HepG2 (cell line): ENCODE data around the gene SPATA33. TPM values are rescaled to one million over a fixed set of nuclear protein-coding genes. Genes with fewer than 3 reads are reported as not detected.
A peak's percentile ranks its signal among the peaks of the same experiment; 100 is the strongest.

ENCODE experiments used
- BCLAF1 ChIP-seq: fragments of 450-650 bp; IDR thresholded peaks from 2 replicates; pipeline ENCODE4 v1.6.1; 2017; ENCODE audit warnings: mild to moderate bottlenecking
- ETS1 ChIP-seq: sonication (generic); formaldehyde crosslinking; IDR thresholded peaks from 2 replicates; pipeline ENCODE4 v1.4.0; 2020; ENCODE audit warnings: missing genetic modification reagents
- KMT2B ChIP-seq: IDR thresholded peaks from 2 replicates; pipeline ENCODE4 v1.6.1; 2016; ENCODE audit warnings: missing genetic modification reagents, missing compliant biosample characterization
- NFE2L1 ChIP-seq: sonication (generic); formaldehyde crosslinking; IDR thresholded peaks from 2 replicates; pipeline ENCODE4 v1.4.0; 2020; ENCODE audit warnings: missing genetic modification reagents, mild to moderate bottlenecking, borderline replicate concordance
- PHF20 ChIP-seq: sonication (generic); formaldehyde crosslinking; IDR thresholded peaks from 2 replicates; pipeline ENCODE4 v1.5.0; 2020; ENCODE audit warnings: mild to moderate bottlenecking, missing genetic modification reagents
- SETDB1 ChIP-seq: sonication (generic); formaldehyde crosslinking; IDR thresholded peaks from 2 replicates; pipeline ENCODE4 v1.5.1; 2020; ENCODE audit warnings: missing genetic modification reagents, mild to moderate bottlenecking, borderline replicate concordance
- U2AF1 ChIP-seq: fragments of 200-400 bp; formaldehyde crosslinking; optimal IDR thresholded peaks from 2 replicates; pipeline ENCODE3; 2017; ENCODE audit warnings: mild to moderate bottlenecking, low read depth, low read length
- XBP1 ChIP-seq: sonication (generic); formaldehyde crosslinking; IDR thresholded peaks from 2 replicates; pipeline ENCODE4 v1.5.0; 2020; ENCODE audit warnings: missing genetic modification reagents
- ZNF101 ChIP-seq: sonication (generic); formaldehyde crosslinking; IDR thresholded peaks from 2 replicates; pipeline ENCODE4 v1.4.0; 2020; ENCODE audit warnings: mild to moderate bottlenecking, low read depth, missing genetic modification reagents, borderline replicate concordance
- ZNF569 ChIP-seq: sonication (generic); formaldehyde crosslinking; IDR thresholded peaks from 2 replicates; pipeline ENCODE4 v1.5.0; 2020; ENCODE audit warnings: mild to moderate bottlenecking, missing genetic modification reagents, moderate library complexity, borderline replicate concordance
- polyA plus RNA-seq, 8 experiments: library from polyadenylated mRNA; depleted of rRNA in 3 of 8; stranded (reverse) in 7 of 8; unstranded in 1 of 8; fragments of >200 nt; fragmentation: Illumina TruSeq in 4 of 8; extraction: Trizol in 4 of 8; gene quantifications; 2 replicates each; pipeline versions ENCODE4 v1.2.1 to v1.2.3, GENCODE V29; 2011 to 2016; ENCODE audit warnings: low read depth in 4 of 8, missing spikeins in 1 of 8, mixed read lengths in 1 of 8; ENCODE audit not compliant: insufficient read depth in 1 of 8
- total RNA-seq, 5 experiments: library from RNA; depleted of rRNA; stranded (reverse); fragments of >200 nt; fragmentation: Illumina TruSeq; extraction: Trizol; gene quantifications; 2 replicates each; pipeline ENCODE4 v1.2.3, GENCODE V29; 2016; ENCODE audit warnings: low read depth in 1 of 5
- TF ChIP-seq, protein P1 (sequence below): sonication (generic); formaldehyde crosslinking; IDR thresholded peaks from 2 replicates; pipeline ENCODE4 v1.9.0; 2021; ENCODE audit warnings: mild to moderate bottlenecking, missing genetic modification reagents
- TF ChIP-seq, protein P2 (sequence below): IDR thresholded peaks from 2 replicates; pipeline ENCODE4 v1.6.1; 2016; ENCODE audit warnings: missing biosample characterization, missing genetic modification reagents, low read depth

SPATA33 gene
- total and polyA plus RNA-seq, 2 of the 13 experiments (the other 11 are each of a cell fraction or from before 2014, with no cell fraction given) = 5.7 to 11.0 TPM

DNA sequence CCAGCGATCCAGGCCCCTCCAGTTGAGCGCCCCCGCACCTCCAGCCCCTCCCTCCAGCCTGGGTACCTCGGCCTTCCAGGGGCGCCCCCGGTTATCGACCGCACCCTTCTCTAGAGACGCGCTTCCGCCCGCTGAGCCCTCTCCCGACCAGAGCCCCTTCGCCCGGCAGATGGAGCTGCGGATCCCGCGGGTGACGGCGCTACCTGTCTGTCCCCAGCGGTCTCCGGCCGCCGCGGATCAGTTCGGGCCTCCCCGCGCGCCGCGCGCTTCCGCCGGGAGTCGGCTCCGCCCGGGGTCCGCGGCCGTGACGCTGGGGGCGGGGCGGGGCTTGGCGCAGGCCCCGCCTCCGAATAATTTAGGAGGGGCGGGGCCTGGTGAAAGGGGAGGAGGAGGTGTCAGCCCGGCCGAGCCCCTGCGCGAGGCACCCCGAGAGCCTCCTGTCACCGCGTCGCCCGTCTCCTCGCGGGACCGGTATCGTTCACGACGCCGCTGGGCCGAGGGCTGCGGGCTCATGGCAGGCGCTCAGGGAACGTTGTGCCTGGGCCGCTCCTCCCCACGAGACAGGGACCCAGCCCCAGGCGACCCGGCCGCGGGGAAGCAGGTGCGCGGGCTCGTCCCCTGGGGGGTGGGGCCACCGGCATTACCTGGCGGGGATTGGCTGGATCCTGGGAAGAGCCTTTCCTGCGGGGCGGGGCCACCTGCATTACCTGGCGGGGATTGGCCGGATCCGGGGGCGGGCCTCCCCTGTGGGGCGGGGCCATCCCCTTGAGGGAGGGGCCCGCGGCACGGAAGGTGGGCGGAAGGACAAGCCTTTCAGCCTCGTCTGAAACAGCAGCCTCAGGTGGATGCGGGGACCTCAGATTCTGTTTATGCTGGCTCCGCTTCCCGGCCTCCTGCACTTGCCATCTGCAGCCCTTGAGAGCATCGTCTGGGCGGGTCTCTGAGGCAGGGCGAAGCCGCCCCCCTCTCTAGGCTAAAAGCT, 44.1 kb downstream of the SPATA33 start, which contains the start of gene SPATA2L (continued):
- TF ChIP-seq, protein P1, sequence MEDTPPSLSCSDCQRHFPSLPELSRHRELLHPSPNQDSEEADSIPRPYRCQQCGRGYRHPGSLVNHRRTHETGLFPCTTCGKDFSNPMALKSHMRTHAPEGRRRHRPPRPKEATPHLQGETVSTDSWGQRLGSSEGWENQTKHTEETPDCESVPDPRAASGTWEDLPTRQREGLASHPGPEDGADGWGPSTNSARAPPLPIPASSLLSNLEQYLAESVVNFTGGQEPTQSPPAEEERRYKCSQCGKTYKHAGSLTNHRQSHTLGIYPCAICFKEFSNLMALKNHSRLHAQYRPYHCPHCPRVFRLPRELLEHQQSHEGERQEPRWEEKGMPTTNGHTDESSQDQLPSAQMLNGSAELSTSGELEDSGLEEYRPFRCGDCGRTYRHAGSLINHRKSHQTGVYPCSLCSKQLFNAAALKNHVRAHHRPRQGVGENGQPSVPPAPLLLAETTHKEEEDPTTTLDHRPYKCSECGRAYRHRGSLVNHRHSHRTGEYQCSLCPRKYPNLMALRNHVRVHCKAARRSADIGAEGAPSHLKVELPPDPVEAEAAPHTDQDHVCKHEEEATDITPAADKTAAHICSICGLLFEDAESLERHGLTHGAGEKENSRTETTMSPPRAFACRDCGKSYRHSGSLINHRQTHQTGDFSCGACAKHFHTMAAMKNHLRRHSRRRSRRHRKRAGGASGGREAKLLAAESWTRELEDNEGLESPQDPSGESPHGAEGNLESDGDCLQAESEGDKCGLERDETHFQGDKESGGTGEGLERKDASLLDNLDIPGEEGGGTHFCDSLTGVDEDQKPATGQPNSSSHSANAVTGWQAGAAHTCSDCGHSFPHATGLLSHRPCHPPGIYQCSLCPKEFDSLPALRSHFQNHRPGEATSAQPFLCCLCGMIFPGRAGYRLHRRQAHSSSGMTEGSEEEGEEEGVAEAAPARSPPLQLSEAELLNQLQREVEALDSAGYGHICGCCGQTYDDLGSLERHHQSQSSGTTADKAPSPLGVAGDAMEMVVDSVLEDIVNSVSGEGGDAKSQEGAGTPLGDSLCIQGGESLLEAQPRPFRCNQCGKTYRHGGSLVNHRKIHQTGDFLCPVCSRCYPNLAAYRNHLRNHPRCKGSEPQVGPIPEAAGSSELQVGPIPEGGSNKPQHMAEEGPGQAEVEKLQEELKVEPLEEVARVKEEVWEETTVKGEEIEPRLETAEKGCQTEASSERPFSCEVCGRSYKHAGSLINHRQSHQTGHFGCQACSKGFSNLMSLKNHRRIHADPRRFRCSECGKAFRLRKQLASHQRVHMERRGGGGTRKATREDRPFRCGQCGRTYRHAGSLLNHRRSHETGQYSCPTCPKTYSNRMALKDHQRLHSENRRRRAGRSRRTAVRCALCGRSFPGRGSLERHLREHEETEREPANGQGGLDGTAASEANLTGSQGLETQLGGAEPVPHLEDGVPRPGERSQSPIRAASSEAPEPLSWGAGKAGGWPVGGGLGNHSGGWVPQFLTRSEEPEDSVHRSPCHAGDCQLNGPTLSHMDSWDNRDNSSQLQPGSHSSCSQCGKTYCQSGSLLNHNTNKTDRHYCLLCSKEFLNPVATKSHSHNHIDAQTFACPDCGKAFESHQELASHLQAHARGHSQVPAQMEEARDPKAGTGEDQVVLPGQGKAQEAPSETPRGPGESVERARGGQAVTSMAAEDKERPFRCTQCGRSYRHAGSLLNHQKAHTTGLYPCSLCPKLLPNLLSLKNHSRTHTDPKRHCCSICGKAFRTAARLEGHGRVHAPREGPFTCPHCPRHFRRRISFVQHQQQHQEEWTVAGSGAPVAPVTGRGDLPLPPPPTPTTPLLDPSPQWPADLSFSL = no peak
- no peak for TF ChIP-seq PHF20 (CRISPR knock-in tag)
- TF ChIP-seq ZNF569 (CRISPR knock-in tag) = no peak
- no peak for TF ChIP-seq BCLAF1
- no peak for TF ChIP-seq SETDB1 (CRISPR knock-in tag)
- no peak for TF ChIP-seq ZNF101 (CRISPR knock-in tag)
- TF ChIP-seq, protein P2, sequence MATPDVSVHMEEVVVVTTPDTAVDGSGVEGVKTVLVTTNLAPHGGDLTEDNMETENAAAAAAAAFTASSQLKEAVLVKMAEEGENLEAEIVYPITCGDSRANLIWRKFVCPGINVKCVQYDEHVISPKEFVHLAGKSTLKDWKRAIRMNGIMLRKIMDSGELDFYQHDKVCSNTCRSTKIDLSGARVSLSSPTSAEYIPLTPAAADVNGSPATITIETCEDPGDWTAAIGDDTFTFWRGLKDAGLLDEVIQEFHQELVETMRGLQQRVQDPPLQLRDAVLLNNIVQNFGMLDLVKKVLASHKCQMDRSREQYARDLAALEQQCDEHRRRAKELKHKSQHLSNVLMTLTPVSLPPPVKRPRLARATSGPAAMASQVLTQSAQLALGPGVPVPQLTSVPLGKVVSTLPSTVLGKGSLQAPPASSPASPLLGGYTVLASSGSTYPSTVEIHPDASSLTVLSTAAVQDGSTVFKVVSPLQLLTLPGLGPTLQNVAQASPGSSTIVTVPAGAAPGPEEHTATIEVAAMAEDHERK (CRISPR knock-in tag) = no peak
- peak; percentile 55 for TF ChIP-seq U2AF1
- TF ChIP-seq KMT2B (CRISPR knock-in tag) = peak; percentile 59; the same call in 1 of the 2 replicates
- TF ChIP-seq XBP1 (CRISPR knock-in tag) = no peak
- 0 out of 2 replicates have a peak, but pooled peaks have one; percentile 47 for TF ChIP-seq ETS1 (CRISPR knock-in tag)
- 0 out of 2 replicates have a peak, but pooled peaks have one; percentile 23 for TF ChIP-seq NFE2L1 (CRISPR knock-in tag)
